Hepatic stellate cell (primary cell): ENCODE data around the gene GRAMD1A.
"Not testable (repeated sequence)": the region's sequence is repeated elsewhere in the genome, so short reads cannot be mapped to it uniquely, and the experiment has no call there.

ENCODE experiments used
- DNase-seq: peaks from one replicate; pipeline ENCODE4 v3.0.0; 2011; ENCODE audit warnings: low spot score

Gene GRAMD1A

GRCh38 chr19:34979819-34980640, 20.1 kb upstream of the GRAMD1A start:
- DNase-seq: no peak

GRCh38 chr19:34982275-34982674, 17.8 kb upstream of the GRAMD1A start:
- DNase-seq: no peak

- no peak for DNase-seq
These were observed 16.3 kb upstream of the GRAMD1A start for GRCh38 chr19:34983786-34984185.

GRCh38 chr19:34984287-34984686, 15.8 kb upstream of the GRAMD1A start:
- DNase-seq: no peak

- no peak for DNase-seq
These were observed 14.7 kb upstream of the GRAMD1A start for GRCh38 chr19:34985249-34986022.

GRCh38 chr19:34988119-34988518, 12.0 kb upstream of the GRAMD1A start:
- DNase-seq: no peak

- no peak for DNase-seq
These were observed 10.8 kb upstream of the GRAMD1A start for GRCh38 chr19:34989298-34989697.

- DNase-seq: no peak
These were observed 9.4 kb upstream of the GRAMD1A start for GRCh38 chr19:34990578-34991192.

- DNase-seq: no peak
These were observed 8.4 kb upstream of the GRAMD1A start for GRCh38 chr19:34991542-34992333.

- DNase-seq: not testable (repeated sequence)
These were observed 7.5 kb upstream of the GRAMD1A start for GRCh38 chr19:34992582-34992981.

- no peak for DNase-seq
These were observed 5.9 kb upstream of the GRAMD1A start for GRCh38 chr19:34994286-34994642.

- DNase-seq: no peak
These were observed 5.2 kb upstream of the GRAMD1A start for GRCh38 chr19:34994643-34995541.

GRCh38 chr19:34995551-34995950, 4.6 kb upstream of the GRAMD1A start:
- DNase-seq: no peak

- DNase-seq: no peak
These were observed 3.0 kb upstream of the GRAMD1A start for GRCh38 chr19:34997071-34997617.

- DNase-seq: not testable (repeated sequence)
These were observed 1.9 kb upstream of the GRAMD1A start for GRCh38 chr19:34998224-34998623.

GRCh38 chr19:34998777-34999497, 1.2 kb upstream of the GRAMD1A start:
- no peak for DNase-seq

GRCh38 chr19:35000338-35000646, 169 bp downstream of the GRAMD1A start:
- no peak for DNase-seq

GRCh38 chr19:35000647-35001501, 751 bp downstream of the GRAMD1A start:
- peak; percentile 63 for DNase-seq

GRCh38 chr19:35002037-35002535, 2.0 kb downstream of the GRAMD1A start:
- no peak for DNase-seq
